Colonic mucosa (tissue), 4 donors: ENCODE data around the gene SGSM1. TPM values are rescaled to one million over a fixed set of nuclear protein-coding genes. Genes with fewer than 3 reads are reported as not detected.

Experiments
- DNase-seq: peaks from one replicate; pipeline ENCODE4 v3.0.0-alpha.2; 2020
- H3K27ac ChIP-seq: fragments of 200-600 bp; one replicate; pipeline ENCODE4 v1.8.0; 2021
- H3K27me3 ChIP-seq: fragments of 200-600 bp; one replicate; pipeline ENCODE4 v1.8.0; 2021
- H3K36me3 ChIP-seq: fragments of 200-600 bp; one replicate; pipeline ENCODE4 v1.8.0; 2021
- H3K4me1 ChIP-seq: fragments of 200-600 bp; one replicate; pipeline ENCODE4 v1.8.0; 2021; ENCODE audit warnings: mild to moderate bottlenecking
- H3K4me3 ChIP-seq: fragments of 200-600 bp; one replicate; pipeline ENCODE4 v1.8.0; 2021
- H3K9ac ChIP-seq, 2 donors: one replicate each; pipeline ENCODE4 v1.7.0; 2013; ENCODE audit warnings: control low read depth in 2 of 2, low read depth in 2 of 2, low read length in 2 of 2
- H3K9me3 ChIP-seq: fragments of 200-600 bp; one replicate; pipeline ENCODE4 v1.8.0; 2021
- intact Hi-C: fragments of 100-400 bp; cut with DNase I; formaldehyde crosslinking; loops from one replicate; pipeline ENCODE4 v1.14.1; 2022
- total RNA-seq, 2 donors: library from RNA; stranded (reverse); fragmentation: NEBNext Ultra II Directional in 1 of 2; extraction: Animal tissue kit (Norgen Biotek cat#: 25700) in 1 of 2; gene quantifications; one replicate each; pipeline ENCODE4 v1.2.1, GENCODE V29; 2021
- TF ChIP-seq, protein P1 (sequence below): fragments of 200-600 bp; IDR thresholded peaks from one replicate; pipeline ENCODE4 v1.8.0; 2022; ENCODE audit warnings: antibody characterized with exemption, mild to moderate bottlenecking
- donor health status: healthy.
- donor health status: DM: no; HTN: no; CAD: no.
- donor health status: DM: no; HTN: no; CAD: no.

SGSM1 gene
- total RNA-seq, 2 donors from 2014 or later, result 3.3 to 3.9 TPM

DNA sequence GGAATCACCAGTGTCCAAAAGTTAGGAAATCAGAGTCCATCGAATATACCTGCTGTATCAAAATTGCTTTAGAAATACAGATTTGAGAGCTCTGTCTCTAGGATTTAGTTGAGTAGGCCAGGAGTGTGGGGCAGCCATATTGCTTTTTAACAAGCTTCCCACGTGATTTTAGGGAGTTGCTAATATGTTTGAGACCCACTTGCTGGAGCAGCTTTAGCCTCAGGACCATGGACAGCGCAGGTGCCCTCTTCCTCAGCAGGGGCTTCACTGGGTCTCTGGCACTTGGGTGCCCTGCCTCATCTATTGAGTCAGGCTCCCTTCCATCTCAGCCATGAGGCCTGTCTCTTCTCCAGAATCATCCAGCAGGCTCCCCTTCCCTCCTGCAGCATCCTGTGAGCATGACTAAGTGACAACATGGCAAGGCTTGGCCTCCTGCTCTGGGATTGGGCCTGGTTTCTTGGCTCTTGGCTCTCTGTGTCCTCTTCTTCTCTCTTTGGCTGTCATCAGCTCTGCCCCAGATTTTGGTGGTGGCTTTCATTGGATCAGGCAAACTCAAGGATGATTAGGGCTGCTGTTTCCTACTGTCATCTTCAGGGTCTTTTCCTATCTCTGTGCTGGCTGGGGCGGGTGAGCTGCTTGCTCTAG, 70.0 kb downstream of the SGSM1 start:
- H3K27me3 ChIP-seq, result no peaks in the 10 kb centered on the region
- TF ChIP-seq, protein P1, sequence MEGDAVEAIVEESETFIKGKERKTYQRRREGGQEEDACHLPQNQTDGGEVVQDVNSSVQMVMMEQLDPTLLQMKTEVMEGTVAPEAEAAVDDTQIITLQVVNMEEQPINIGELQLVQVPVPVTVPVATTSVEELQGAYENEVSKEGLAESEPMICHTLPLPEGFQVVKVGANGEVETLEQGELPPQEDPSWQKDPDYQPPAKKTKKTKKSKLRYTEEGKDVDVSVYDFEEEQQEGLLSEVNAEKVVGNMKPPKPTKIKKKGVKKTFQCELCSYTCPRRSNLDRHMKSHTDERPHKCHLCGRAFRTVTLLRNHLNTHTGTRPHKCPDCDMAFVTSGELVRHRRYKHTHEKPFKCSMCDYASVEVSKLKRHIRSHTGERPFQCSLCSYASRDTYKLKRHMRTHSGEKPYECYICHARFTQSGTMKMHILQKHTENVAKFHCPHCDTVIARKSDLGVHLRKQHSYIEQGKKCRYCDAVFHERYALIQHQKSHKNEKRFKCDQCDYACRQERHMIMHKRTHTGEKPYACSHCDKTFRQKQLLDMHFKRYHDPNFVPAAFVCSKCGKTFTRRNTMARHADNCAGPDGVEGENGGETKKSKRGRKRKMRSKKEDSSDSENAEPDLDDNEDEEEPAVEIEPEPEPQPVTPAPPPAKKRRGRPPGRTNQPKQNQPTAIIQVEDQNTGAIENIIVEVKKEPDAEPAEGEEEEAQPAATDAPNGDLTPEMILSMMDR, result no peak
- DNase-seq, result no peak
- H3K27ac ChIP-seq, result no peak overlapping the region
- intact Hi-C loops, result no loop called here
- no peaks in the 10 kb centered on the region for H3K36me3 ChIP-seq
- H3K9ac ChIP-seq, result no peak overlapping the region
- H3K4me1 ChIP-seq, result no peaks in the 10 kb centered on the region
- no peaks in the 10 kb centered on the region for H3K9me3 ChIP-seq
- no peak overlapping the region for H3K4me3 ChIP-seq

DNA sequence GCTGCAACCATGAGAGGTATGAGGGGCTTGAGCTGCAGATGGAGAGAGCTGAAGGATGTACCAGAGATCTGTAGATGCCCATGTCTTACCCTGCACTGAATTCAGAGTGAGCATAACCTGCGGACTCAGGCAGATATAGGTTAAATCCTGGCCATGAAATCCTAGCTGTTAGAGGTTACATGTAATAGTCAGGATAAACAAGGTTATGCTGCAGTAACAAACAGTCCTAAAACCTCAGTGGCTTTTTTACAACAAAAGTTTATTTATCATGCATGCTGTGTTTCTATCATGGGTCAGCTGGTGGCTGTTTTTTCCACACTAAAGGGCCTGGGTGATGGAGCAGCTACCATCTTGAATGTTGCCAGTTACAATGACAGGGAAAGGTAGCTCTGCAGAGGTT, 70.7 kb downstream of the SGSM1 start:
- H3K27me3 ChIP-seq, result no peaks in the 10 kb centered on the region
- no peak overlapping the region for H3K4me3 ChIP-seq
- no peak overlapping the region for H3K9ac ChIP-seq
- TF ChIP-seq, protein P1, result no peak
- no peaks in the 10 kb centered on the region for H3K36me3 ChIP-seq
- intact Hi-C loops, result no loop called here
- no peak overlapping the region for H3K27ac ChIP-seq
- no peaks in the 10 kb centered on the region for H3K4me1 ChIP-seq
- no peak for DNase-seq
- H3K9me3 ChIP-seq, result no peaks in the 10 kb centered on the region

DNA sequence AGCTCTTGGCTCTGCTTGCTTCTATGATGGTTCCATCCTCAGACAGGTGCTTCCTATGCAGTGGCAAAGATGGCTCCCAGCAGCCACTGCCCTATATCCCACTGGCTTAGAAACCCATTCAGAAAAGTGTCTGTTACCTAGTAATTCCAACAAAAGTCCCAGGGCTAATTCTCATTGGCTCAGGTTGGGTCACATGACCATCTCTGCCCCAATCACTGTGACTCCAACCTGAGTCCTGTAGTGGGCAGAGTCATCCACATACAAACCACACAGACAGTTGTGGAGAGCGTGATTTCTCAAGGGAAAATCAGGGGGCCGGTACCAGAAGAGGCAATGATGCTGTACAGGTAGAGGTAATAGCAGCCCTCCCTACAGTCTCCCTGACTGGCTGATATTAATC, 73.0 kb downstream of the SGSM1 start:
- no peak for DNase-seq
- Histone ChIP-seq H3K27ac (no peak overlapping the region), H3K4me1 (no peaks in the 10 kb centered on the region), H3K36me3 (no peaks in the 10 kb centered on the region), H3K4me3 (no peak overlapping the region), H3K9ac (no peak overlapping the region), H3K9me3 (no peaks in the 10 kb centered on the region), H3K27me3 (no peaks in the 10 kb centered on the region)
- TF ChIP-seq, protein P1, result no peak
- intact Hi-C loops, result no loop called here

DNA sequence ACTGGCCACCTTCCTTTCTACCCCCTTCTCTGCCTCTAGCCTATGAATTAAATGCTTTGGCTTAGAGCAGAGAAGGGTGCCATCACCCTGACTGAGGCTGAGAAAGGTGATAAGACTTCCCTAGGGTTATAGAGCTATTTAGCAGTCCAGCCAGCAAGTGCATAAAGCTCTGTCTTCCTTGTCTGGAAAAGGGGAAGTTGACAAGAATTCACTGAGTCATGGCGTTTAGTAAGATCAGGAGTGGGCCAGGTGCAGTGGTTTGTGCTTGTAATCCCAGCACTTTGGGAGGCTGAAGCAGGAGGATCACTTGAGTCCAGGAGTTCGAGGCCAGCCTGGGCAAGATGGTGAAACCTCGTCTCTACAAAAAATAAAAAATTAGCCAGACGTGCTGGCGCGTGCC, 77.4 kb downstream of the SGSM1 start:
- intact Hi-C loops, result no loop called here
- no peaks in the 10 kb centered on the region for H3K27me3 ChIP-seq
- TF ChIP-seq, protein P1, result no peak
- H3K4me3 ChIP-seq, result no peak overlapping the region
- no peak overlapping the region for H3K9ac ChIP-seq
- no peak overlapping the region for H3K27ac ChIP-seq
- H3K4me1 ChIP-seq, result no peaks in the 10 kb centered on the region
- no peaks in the 10 kb centered on the region for H3K36me3 ChIP-seq
- DNase-seq, result no peak
- H3K9me3 ChIP-seq, result no peaks in the 10 kb centered on the region

DNA sequence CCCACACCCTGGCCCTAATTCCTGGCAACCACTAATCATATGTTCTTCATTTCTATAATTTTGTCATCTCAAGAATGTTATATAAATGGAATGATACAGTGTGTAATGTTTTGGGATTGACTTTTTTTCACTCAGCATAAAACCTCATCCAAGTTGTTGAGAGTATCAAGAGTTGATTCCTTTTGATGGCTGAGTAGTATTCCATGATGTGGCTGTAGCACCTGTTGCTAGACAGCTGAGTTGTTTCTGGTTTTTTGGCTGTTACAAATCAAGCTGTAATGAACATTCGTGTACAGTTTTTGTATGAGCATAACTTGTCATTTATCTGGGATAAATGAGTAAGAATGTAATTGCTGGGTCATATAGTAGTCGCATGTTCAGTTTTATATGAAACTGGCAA, 81.2 kb downstream of the SGSM1 start:
- no peak for DNase-seq
- Histone ChIP-seq H3K27me3 (no peaks in the 10 kb centered on the region), H3K9ac (no peak overlapping the region), H3K4me3 (no peak overlapping the region), H3K36me3 (no peaks in the 10 kb centered on the region), H3K4me1 (no peaks in the 10 kb centered on the region), H3K27ac (no peak overlapping the region), H3K9me3 (no peaks in the 10 kb centered on the region)
- intact Hi-C loops, result no loop called here
- TF ChIP-seq, protein P1, result no peak
